DOHH2 (cell line): Measurements from ENCODE around the gene ALAS2.

ENCODE experiments used
- H3F3A ChIP-seq: fragments of 200-600 bp; sonication (generic), shearing (Covaris generic); 2 replicates; pipeline ENCODE4 v1.6.0; 2016; ENCODE audit warnings: antibody characterized with exemption, mild to moderate bottlenecking; ENCODE audit not compliant: control insufficient read depth, insufficient read depth
- H3K27ac ChIP-seq: fragments of 200-600 bp; sonication (generic); 2 replicates; pipeline ENCODE4 v1.5.1; 2014; ENCODE audit warnings: low read depth, mild to moderate bottlenecking, low read length, moderate library complexity
- H3K27me3 ChIP-seq: fragments of 200-600 bp; sonication (generic); 2 replicates; pipeline ENCODE4 v1.6.1; 2014; ENCODE audit warnings: mild to moderate bottlenecking, low read length, mixed read lengths; ENCODE audit not compliant: control insufficient read depth
- H3K36me3 ChIP-seq: fragments of 200-600 bp; sonication (generic); 2 replicates; pipeline ENCODE4 v1.6.1; 2014; ENCODE audit warnings: mild to moderate bottlenecking, low read length, moderate library complexity, mixed read lengths; ENCODE audit not compliant: control insufficient read depth
- H3K4me1 ChIP-seq: fragments of 200-600 bp; sonication (generic); 2 replicates; pipeline ENCODE4 v1.6.1; 2014; ENCODE audit warnings: mild to moderate bottlenecking, low read length, mixed read lengths; ENCODE audit not compliant: control insufficient read depth
- H3K4me2 ChIP-seq: fragments of 200-600 bp; sonication (generic); 2 replicates; pipeline ENCODE4 v1.6.0; 2014; ENCODE audit warnings: mild to moderate bottlenecking, low read length, moderate library complexity
- H3K4me3 ChIP-seq: fragments of 200-600 bp; sonication (generic); 2 replicates; pipeline ENCODE4 v1.5.1; 2014; ENCODE audit warnings: mild to moderate bottlenecking, low read length, mixed read lengths
- H3K79me2 ChIP-seq: fragments of 200-600 bp; sonication (generic); 2 replicates; pipeline ENCODE4 v1.6.1; 2014; ENCODE audit warnings: mild to moderate bottlenecking, low read length, mixed read lengths; ENCODE audit not compliant: control insufficient read depth
- H3K9me2 ChIP-seq: fragments of 200-600 bp; sonication (generic); replicated peaks from 2 replicates; pipeline ENCODE4 v1.6.1; 2014; ENCODE audit warnings: mild to moderate bottlenecking, low read length, mixed read lengths; ENCODE audit not compliant: control insufficient read depth
- H3K9me3 ChIP-seq: fragments of 200-600 bp; sonication (generic); 2 replicates; pipeline ENCODE4 v1.6.1; 2014; ENCODE audit warnings: antibody characterized with exemption, low read length, mixed read lengths; ENCODE audit not compliant: control insufficient read depth, insufficient read depth
- H4K20me1 ChIP-seq: fragments of 200-600 bp; sonication (generic); 2 replicates; pipeline ENCODE4 v1.6.0; 2014; ENCODE audit warnings: low read depth, mild to moderate bottlenecking, antibody characterized with exemption, low read length, moderate library complexity; ENCODE audit not compliant: control insufficient read depth, insufficient read depth
- CTCF ChIP-seq: fragments of 200-600 bp; sonication (generic); IDR thresholded peaks from one replicate; pipeline ENCODE4 v1.5.1; 2014; ENCODE audit warnings: antibody characterized with exemption, mild to moderate bottlenecking, low read depth, low read length; ENCODE audit not compliant: poor library complexity, severe bottlenecking
- EZH2phosphoT487 ChIP-seq: fragments of 200-600 bp; sonication (generic); IDR thresholded peaks from 2 replicates; pipeline ENCODE4 v1.6.1; 2017; ENCODE audit warnings: borderline replicate concordance, mild to moderate bottlenecking, antibody characterized with exemption, low read length, moderate library complexity, mixed read lengths

ALAS2 gene

GRCh38 chrX:54980334-54980733 lies 50.4 kb downstream of the ALAS2 start:
- TF ChIP-seq EZH2phosphoT487 (no peak), CTCF (no peak)
- Histone ChIP-seq H3K27ac (no peak overlapping the region), H3K36me3 (no peaks in the 10 kb centered on the region), H3K9me3 (no peaks in the 10 kb centered on the region), H3F3A (no peaks in the 10 kb centered on the region), H4K20me1 (no peaks in the 10 kb centered on the region), H3K4me1 (no peaks in the 10 kb centered on the region), H3K27me3 (no peaks in the 10 kb centered on the region), H3K4me2 (no peak overlapping the region), H3K9me2 (no peaks in the 10 kb centered on the region), H3K79me2 (no peaks in the 10 kb centered on the region), H3K4me3 (no peak overlapping the region)

GRCh38 chrX:54979432-54979831 lies 51.3 kb downstream of the ALAS2 start:
- Histone ChIP-seq H3F3A (no peaks in the 10 kb centered on the region), H3K9me3 (no peaks in the 10 kb centered on the region), H3K27ac (no peak overlapping the region), H4K20me1 (no peaks in the 10 kb centered on the region), H3K4me3 (no peak overlapping the region), H3K27me3 (no peaks in the 10 kb centered on the region), H3K36me3 (no peaks in the 10 kb centered on the region), H3K79me2 (no peaks in the 10 kb centered on the region), H3K9me2 (no peaks in the 10 kb centered on the region), H3K4me2 (no peak overlapping the region), H3K4me1 (no peaks in the 10 kb centered on the region)
- no peak for TF ChIP-seq CTCF
- TF ChIP-seq EZH2phosphoT487: no peak

DNA sequence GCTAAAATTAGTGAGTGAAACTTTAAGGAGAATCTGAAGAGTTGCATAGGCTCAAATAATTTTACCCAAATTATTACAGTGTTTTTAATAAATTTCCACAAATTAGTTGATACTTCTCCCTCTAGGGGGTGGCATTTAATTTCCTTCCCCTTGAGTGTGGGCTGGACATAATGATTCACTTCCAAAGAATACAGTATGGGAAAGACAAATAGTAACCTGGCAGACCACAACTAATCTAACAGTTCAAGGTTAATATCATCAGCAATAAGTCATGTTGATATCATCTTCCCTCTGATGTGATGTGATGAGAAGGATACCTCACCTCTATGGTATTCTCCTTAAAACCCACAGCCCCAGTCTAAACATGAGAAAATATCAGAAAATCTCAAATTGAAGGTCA lies 52.3 kb downstream of the ALAS2 start:
- no peak overlapping the region for H3K27ac ChIP-seq
- H4K20me1 ChIP-seq: no peaks in the 10 kb centered on the region
- no peaks in the 10 kb centered on the region for H3K9me2 ChIP-seq
- H3K79me2 ChIP-seq: no peaks in the 10 kb centered on the region
- no peaks in the 10 kb centered on the region for H3K27me3 ChIP-seq
- no peak overlapping the region for H3K4me2 ChIP-seq
- TF ChIP-seq CTCF: no peak
- TF ChIP-seq EZH2phosphoT487: no peak
- H3K4me3 ChIP-seq: no peak overlapping the region
- no peaks in the 10 kb centered on the region for H3F3A ChIP-seq
- H3K36me3 ChIP-seq: no peaks in the 10 kb centered on the region
- no peaks in the 10 kb centered on the region for H3K4me1 ChIP-seq
- no peaks in the 10 kb centered on the region for H3K9me3 ChIP-seq

DNA sequence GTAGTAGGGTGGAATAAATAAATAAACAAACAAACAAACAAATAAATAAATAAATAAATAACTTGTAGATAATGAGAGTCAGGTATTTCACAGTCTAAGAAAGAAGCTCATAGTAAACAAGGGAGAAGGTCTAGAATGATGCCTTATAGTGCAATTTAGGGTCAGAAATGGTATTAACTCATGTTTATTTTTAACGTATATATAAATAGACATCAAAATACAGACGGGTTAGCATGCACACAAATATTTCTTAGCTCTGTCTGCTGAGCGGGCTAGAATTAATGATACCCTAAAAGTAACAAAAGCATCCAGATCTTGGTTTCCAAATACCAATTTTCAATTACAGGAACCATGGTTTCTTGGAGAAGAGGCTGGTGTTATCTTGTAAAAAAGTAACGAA lies 53.4 kb downstream of the ALAS2 start:
- no peaks in the 10 kb centered on the region for H3K4me1 ChIP-seq
- TF ChIP-seq EZH2phosphoT487 (no peak), CTCF (no peak)
- no peaks in the 10 kb centered on the region for H3K27me3 ChIP-seq
- no peaks in the 10 kb centered on the region for H3K79me2 ChIP-seq
- no peak overlapping the region for H3K4me3 ChIP-seq
- no peak overlapping the region for H3K4me2 ChIP-seq
- no peaks in the 10 kb centered on the region for H3K36me3 ChIP-seq
- H3K27ac ChIP-seq: no peak overlapping the region
- no peaks in the 10 kb centered on the region for H3K9me3 ChIP-seq
- H3K9me2 ChIP-seq: no peaks in the 10 kb centered on the region
- H4K20me1 ChIP-seq: no peaks in the 10 kb centered on the region
- no peaks in the 10 kb centered on the region for H3F3A ChIP-seq
